Inferior parietal cortex (tissue), 1 donor: Measurements from ENCODE around the gene FAHD2A.
"Not testable (repeated sequence)": the region's sequence is repeated elsewhere in the genome, so short reads cannot be mapped to it uniquely, and the experiment has no call there.

Experiments used
- DNase-seq: peaks from one replicate; pipeline ENCODE4 v3.0.0-alpha.2; 2016; ENCODE audit errors: extremely low spot score

Gene FAHD2A

GRCh38 chr2:95390272-95390880, 12.1 kb upstream of the FAHD2A start:
- DNase-seq = no peak

GRCh38 chr2:95390881-95391321, 11.6 kb upstream of the FAHD2A start:
- DNase-seq = no peak

DNA sequence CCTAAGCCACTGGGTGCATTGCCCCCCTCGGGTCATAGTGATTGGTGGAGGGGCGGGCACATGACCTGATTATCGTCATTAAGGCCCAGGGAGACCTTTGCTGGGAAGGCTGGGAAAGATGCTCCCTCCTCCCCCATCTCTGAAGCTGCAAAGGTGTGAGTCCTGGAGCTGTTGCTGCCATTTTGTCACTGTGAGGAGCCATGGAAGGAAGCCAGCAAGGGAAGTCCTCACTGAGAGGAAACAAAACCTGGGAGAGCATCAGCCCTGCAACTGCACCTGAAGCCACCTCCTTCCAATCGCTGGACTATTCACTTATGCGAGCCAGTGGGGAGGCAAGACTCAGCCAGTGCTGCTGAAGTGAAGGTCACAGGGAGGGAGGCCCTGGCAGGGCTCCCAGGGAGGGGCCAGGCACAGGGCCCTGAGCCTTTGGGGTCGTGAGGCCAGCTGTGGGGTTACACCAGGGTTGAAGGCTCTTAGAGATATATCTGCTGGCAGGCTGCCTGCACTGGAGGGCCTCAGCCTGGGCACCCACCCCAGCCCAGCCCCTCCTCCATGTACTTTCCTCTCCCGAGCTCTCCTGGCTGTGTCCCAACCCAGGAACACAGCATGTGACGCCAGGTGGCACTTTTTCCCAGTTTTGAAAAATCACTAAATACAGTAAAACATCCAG, 10.7 kb upstream of the FAHD2A start:
- DNase-seq = no peak

- no peak for DNase-seq
These were observed 10.2 kb upstream of the FAHD2A start for GRCh38 chr2:95392320-95392719.

GRCh38 chr2:95392730-95393455, 9.6 kb upstream of the FAHD2A start:
- no peak for DNase-seq

DNA sequence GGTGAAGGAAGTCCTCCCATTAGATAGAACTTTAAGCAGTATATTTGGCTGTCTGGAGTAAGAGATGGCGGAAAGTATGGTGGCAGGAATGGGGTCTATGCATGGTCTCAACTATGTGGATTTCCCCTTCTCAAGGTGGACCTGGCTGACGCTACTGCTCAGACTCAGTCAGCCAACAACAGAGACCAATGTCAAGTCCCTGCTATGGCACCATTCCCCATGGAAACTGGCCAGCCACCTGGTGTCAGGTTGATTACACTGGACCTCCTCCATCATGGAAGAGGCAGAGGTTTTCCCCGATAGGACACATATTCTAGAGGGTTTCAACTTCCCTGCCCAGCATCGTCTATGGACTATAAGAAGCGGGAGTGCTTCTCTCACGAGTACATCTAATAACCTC, 8.6 kb upstream of the FAHD2A start:
- DNase-seq = no peak

DNA sequence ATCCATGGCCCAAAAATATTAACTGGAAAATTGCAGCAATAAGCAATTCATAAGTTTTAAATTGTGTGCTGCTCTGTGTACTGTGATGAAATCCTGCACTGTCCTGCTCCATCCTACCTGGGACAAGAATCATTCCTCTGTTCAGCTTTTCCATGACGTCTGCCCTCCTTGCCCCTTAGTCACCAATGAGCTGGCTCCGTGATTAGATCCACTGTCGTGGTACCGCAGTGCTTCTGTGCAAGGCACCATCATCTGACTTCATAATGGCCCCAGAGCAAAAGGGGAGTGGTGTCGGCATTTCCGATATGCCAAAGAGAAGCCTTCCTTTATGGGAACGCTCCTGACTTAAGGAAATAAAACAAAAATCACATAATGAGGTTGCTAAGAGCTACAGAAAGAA, 3.4 kb upstream of the FAHD2A start:
- DNase-seq = no peak

GRCh38 chr2:95401480-95401879, 1.0 kb upstream of the FAHD2A start:
- no peak for DNase-seq

DNA sequence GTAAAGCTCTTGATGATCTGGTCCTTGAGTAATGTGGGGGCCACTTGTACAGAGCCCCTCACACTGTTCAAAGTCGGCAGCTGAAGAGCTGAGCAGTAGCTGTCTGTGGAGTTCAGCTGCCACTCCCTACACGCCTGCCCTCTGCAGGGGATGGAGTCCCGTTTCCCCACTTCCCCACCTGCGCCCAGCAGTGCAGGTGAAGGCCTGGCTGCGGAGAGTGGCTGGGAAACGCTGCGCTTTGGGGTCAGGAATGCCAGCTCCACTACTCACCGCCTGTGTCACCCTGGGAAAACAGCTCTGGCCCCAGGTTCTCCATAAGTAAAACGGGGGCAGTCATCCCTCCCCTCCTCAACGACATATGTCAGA, 521 bp upstream of the FAHD2A start:
- DNase-seq = not testable (repeated sequence)

GRCh38 chr2:95403204-95403721, 755 bp downstream of the FAHD2A start:
- peak; percentile 44 for DNase-seq

DNA sequence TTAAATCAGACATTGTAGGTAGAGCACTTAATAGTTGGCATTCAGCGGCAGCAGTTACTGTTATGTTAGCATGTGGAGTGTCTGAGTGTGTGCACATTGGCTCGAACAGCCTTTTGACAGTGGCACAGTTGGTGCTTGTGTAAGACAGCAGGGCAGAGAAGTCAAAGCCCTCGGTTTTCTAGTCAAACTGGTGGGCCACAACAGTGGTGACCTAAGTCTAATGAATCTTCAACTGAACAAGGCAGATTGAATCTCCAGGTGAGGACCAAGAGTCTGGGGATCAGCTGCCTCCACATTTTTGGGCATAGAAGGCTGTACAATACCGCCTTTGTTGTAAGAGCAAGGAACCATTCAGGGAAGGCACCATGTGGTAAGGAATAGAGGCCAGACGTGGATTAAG, 1.3 kb downstream of the FAHD2A start:
- DNase-seq = not testable (repeated sequence)

DNA sequence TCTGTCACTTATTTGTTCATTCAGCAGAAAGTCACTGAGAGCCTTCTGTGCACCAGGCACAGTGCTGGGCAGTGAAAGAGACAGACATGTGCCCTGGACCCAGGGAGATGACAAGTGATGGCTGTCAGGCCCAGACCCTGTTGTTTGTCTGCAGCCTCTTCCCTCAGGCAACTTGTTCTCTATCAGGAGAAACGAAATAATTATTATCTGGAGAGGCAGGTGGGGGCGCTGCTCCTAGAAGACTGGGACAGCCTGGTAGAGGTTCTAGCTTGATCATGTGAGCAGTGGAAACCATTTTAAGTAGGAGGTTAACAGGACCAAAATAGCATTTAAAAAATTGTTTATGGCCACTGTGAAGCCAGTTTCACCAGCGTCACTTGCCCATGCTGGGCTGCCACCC, 2.2 kb downstream of the FAHD2A start:
- not testable (repeated sequence) for DNase-seq

GRCh38 chr2:95411239-95411638, 8.7 kb downstream of the FAHD2A start:
- not testable (repeated sequence) for DNase-seq

GRCh38 chr2:95414015-95414594, 11.6 kb downstream of the FAHD2A start:
- peak; percentile 88 for DNase-seq

GRCh38 chr2:95415138-95415537, 12.6 kb downstream of the FAHD2A start:
- DNase-seq = not testable (repeated sequence)

- DNase-seq = not testable (repeated sequence)
These were observed 13.1 kb downstream of the FAHD2A start for GRCh38 chr2:95415561-95415960.

DNA sequence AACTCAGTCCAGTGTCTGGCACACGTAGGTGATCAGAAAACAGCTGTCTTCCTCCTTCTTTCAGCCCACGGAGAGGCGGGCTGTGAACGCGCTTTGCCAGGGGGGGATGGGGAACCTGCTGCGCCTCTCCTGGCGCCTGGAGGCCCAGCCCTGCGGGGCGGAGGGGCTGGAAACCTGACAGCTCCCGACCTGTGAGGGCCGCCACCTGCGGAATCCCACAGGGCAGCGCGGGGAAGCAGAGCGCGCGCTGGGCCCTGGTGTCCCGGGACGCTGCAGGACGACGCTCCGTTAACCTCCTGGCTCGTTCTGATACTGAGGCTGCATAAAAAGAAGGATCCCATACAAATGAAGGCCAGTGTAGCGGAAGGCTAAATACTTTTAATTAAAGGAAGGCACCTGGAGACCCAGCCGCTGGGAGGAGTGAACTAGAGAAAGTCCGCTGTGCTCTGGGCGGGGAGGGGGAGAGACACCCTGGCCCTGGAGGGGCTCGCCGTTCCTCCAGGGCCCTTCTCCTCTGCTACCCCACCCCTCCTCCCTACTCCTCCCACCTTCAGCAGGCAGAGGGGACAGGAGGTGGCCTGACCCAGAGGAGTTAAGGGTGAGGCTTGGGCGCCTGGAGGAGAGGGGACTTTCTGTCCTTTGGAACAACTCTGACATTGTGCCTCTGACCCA, 24.8 kb downstream of the FAHD2A start:
- not testable (repeated sequence) for DNase-seq

GRCh38 chr2:95429748-95430467, 27.4 kb downstream of the FAHD2A start:
- DNase-seq = not testable (repeated sequence)

GRCh38 chr2:95433373-95433772, 30.9 kb downstream of the FAHD2A start:
- not testable (repeated sequence) for DNase-seq

DNA sequence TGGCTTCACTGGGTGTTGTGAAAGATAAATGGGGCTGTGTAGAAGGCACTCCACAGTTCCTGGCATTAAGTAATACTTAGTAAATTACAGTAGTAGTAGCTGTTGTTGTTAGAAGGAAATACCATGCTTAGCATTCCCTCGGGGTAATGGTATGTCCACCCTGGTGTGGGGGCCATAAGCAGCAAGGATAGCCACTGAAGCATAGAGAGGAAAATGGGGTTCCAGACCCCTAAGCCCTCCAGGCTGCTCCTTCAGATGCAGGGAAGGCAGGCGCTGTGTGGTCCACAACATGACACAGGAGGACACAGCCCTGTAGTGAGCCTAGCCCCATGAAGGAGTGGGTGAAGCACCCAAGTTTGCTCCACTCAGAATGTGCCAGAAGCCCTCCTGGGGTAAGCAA, 31.5 kb downstream of the FAHD2A start:
- not testable (repeated sequence) for DNase-seq

- DNase-seq = not testable (repeated sequence)
These were observed 32.1 kb downstream of the FAHD2A start for GRCh38 chr2:95434507-95435076.
